Anterior cingulate cortex (tissue), 58 donors: ENCODE data around the gene RNF146.
A peak's percentile ranks its signal among the peaks of the same experiment; 100 is the strongest.
"Not testable (repeated sequence)": the region's sequence is repeated elsewhere in the genome, so short reads cannot be mapped to it uniquely, and the experiment has no call there.

ENCODE experiments used
- DNase-seq, 58 donors: peaks; one replicate each; lab custom pipeline; 2025; lab: John Stamatoyannopoulos, UW

Gene RNF146

GRCh38 chr6:127266178-127266891 is at the start of gene RNF146:
TSS of gene RNF146 (plus strand) at chr6:127266864. CDS start at chr6:127280339, 13,475 bp downstream.
- DNase-seq: peak; percentile 34 to 93 (median 82)

GRCh38 chr6:127219869-127220268 is 46.8 kb upstream of the RNF146 start:
- no peak for DNase-seq

- no peak for DNase-seq
These were observed 45.5 kb upstream of the RNF146 start for GRCh38 chr6:127221201-127221600.

GRCh38 chr6:127222418-127222817 is 44.2 kb upstream of the RNF146 start:
- DNase-seq: no peak

GRCh38 chr6:127225497-127225896 is 41.2 kb upstream of the RNF146 start:
- no peak for DNase-seq

GRCh38 chr6:127233819-127234218 is 32.8 kb upstream of the RNF146 start:
- not testable (repeated sequence) for DNase-seq

GRCh38 chr6:127243501-127243900 is 23.2 kb upstream of the RNF146 start:
- no peak for DNase-seq

GRCh38 chr6:127247114-127248096 is 19.3 kb upstream of the RNF146 start:
- peak in 1 of 58 donors; percentile 1 for DNase-seq

- DNase-seq: peak in 7 of 58 donors; percentile 1 to 21 (median 11)
These were observed 17.0 kb upstream of the RNF146 start for GRCh38 chr6:127249621-127250020.

- no peak for DNase-seq
These were observed 11.4 kb upstream of the RNF146 start for GRCh38 chr6:127255286-127255685.

- DNase-seq: no peak
These were observed 3.8 kb upstream of the RNF146 start for GRCh38 chr6:127262896-127263295.

GRCh38 chr6:127263481-127263880 is 3.2 kb upstream of the RNF146 start:
- no peak for DNase-seq

GRCh38 chr6:127266892-127267645 is 405 bp downstream of the RNF146 start:
- DNase-seq: peak in 46 of 58 donors; percentile 27 to 92 (median 70)

GRCh38 chr6:127267646-127268625 is 1.3 kb downstream of the RNF146 start:
- DNase-seq: peak in 1 of 58 donors; percentile 29

GRCh38 chr6:127272576-127272975 is 5.9 kb downstream of the RNF146 start:
- DNase-seq: no peak

GRCh38 chr6:127273499-127273898 is 6.8 kb downstream of the RNF146 start:
- DNase-seq: no peak

- no peak for DNase-seq
These were observed 9.7 kb downstream of the RNF146 start for GRCh38 chr6:127276331-127276730.

GRCh38 chr6:127277878-127278843 is 11.5 kb downstream of the RNF146 start:
- DNase-seq: no peak
